ENCODE measurements around the gene SUSD1. TPM values are rescaled to one million over a fixed set of nuclear protein-coding genes. Genes with fewer than 3 reads are reported as not detected.

SUSD1 gene
- polyA plus RNA-seq, 1 donor (not counting 4 experiments of a cell fraction or from before 2014, with no cell fraction given) = 3.6 TPM

GRCh38 chr9:112080831-112081542 is 94.1 kb downstream of the SUSD1 start:
- H3K27ac ChIP-seq (ENCODE audit: control insufficient read depth, insufficient read depth, low read length) = no peak overlapping the region
- FAIRE-seq (no peak), DNase-seq (ENCODE audit: low read depth, low spot score) (no peak)

GRCh38 chr9:112078432-112078831 is 96.7 kb downstream of the SUSD1 start:
- Histone ChIP-seq H3K4me1 (ENCODE audit: control insufficient read depth, extremely low read depth, insufficient read depth, low read length) (peaks cover 6% of the 10 kb centered on the region), H3K36me3 (ENCODE audit: control insufficient read depth in 2 of 2, extremely low read depth in 1 of 2, insufficient read depth in 2 of 2, low read length in 2 of 2) (no peaks in the 10 kb centered on the region), H3K27ac (ENCODE audit: control insufficient read depth, insufficient read depth, low read length) (no peak overlapping the region), H3K9me1 (ENCODE audit: control insufficient read depth, extremely low read depth, insufficient read depth, low read length) (no peaks in the 10 kb centered on the region), H2AFZ (ENCODE audit: control insufficient read depth, low read length) (no peak overlapping the region), H3K4me3 (ENCODE audit: control insufficient read depth in 2 of 3, extremely low read depth in 1 of 3, insufficient read depth in 2 of 3, low read depth in 1 of 3, low read length in 3 of 3) (no peak overlapping the region), H3K4me2 (ENCODE audit: control insufficient read depth, extremely low read depth, insufficient read depth, low read depth, low read length) (no peak overlapping the region), H3K79me2 (ENCODE audit: control insufficient read depth, insufficient read depth, low read length) (no peaks in the 10 kb centered on the region), H4K20me1 (ENCODE audit: control insufficient read depth, extremely low read depth, insufficient read depth, low read length) (no peaks in the 10 kb centered on the region), H3K9ac (ENCODE audit: control insufficient read depth, extremely low read depth, insufficient read depth, low read length) (no peak overlapping the region), H3K27me3 (ENCODE audit: control insufficient read depth, extremely low read depth, insufficient read depth, low read length) (no peaks in the 10 kb centered on the region), H3K9me3 (ENCODE audit: control insufficient read depth, low read depth, low read length) (no peaks in the 10 kb centered on the region)
- FAIRE-seq (no peak), DNase-seq (ENCODE audit: low read depth, low spot score) (no peak)
- no peak for TF ChIP-seq EZH2 (IDR thresholded peaks at IDR 0.05; ENCODE audit: low read length)
- no peak for TF ChIP-seq CTCF (optimal IDR thresholded peaks at IDR 0.05 in 1 of 3, IDR thresholded peaks at IDR 0.05 in 1 of 3, conservative IDR thresholded peaks at IDR 0.05 in 1 of 3; ENCODE audit: extremely low read depth in 1 of 3, insufficient read depth in 2 of 3, low read length in 3 of 3)
- dilution Hi-C loops (cut with MboI; ENCODE audit: extremely low pct_ligation_motif_present, low sequenced_read_pairs) = no loop called here

More at GRCh38 chr9:112080831-112081542, 94.1 kb downstream of the SUSD1 start:
- Histone ChIP-seq H4K20me1 (ENCODE audit: control insufficient read depth, extremely low read depth, insufficient read depth, low read length) (no peaks in the 10 kb centered on the region), H3K9me1 (ENCODE audit: control insufficient read depth, extremely low read depth, insufficient read depth, low read length) (no peaks in the 10 kb centered on the region), H3K27me3 (ENCODE audit: control insufficient read depth, extremely low read depth, insufficient read depth, low read length) (no peaks in the 10 kb centered on the region), H3K9me3 (ENCODE audit: control insufficient read depth, low read depth, low read length) (no peaks in the 10 kb centered on the region), H3K4me1 (ENCODE audit: control insufficient read depth, extremely low read depth, insufficient read depth, low read length) (peaks cover 3% of the 10 kb centered on the region), H3K36me3 (ENCODE audit: control insufficient read depth in 2 of 2, extremely low read depth in 1 of 2, insufficient read depth in 2 of 2, low read length in 2 of 2) (no peaks in the 10 kb centered on the region), H3K4me3 (ENCODE audit: control insufficient read depth in 2 of 3, extremely low read depth in 1 of 3, insufficient read depth in 2 of 3, low read depth in 1 of 3, low read length in 3 of 3) (no peak overlapping the region), H3K9ac (ENCODE audit: control insufficient read depth, extremely low read depth, insufficient read depth, low read length) (no peak overlapping the region), H3K79me2 (ENCODE audit: control insufficient read depth, insufficient read depth, low read length) (no peaks in the 10 kb centered on the region), H3K4me2 (ENCODE audit: control insufficient read depth, extremely low read depth, insufficient read depth, low read depth, low read length) (no peak overlapping the region), H2AFZ (ENCODE audit: control insufficient read depth, low read length) (no peak overlapping the region)
- dilution Hi-C loops (cut with MboI; ENCODE audit: extremely low pct_ligation_motif_present, low sequenced_read_pairs) = no loop called here
- TF ChIP-seq CTCF (optimal IDR thresholded peaks at IDR 0.05 in 1 of 3, IDR thresholded peaks at IDR 0.05 in 1 of 3, conservative IDR thresholded peaks at IDR 0.05 in 1 of 3; ENCODE audit: extremely low read depth in 1 of 3, insufficient read depth in 2 of 3, low read length in 3 of 3) (no peak), EZH2 (IDR thresholded peaks at IDR 0.05; ENCODE audit: low read length) (no peak)

Data from keratinocyte (primary cell).